GM21717 (cell line): ENCODE results near the gene SPRING1.
"Not testable (repeated sequence)": the region's sequence is repeated elsewhere in the genome, so short reads cannot be mapped to it uniquely, and the experiment has no call there.

ENCODE experiments used
- ATAC-seq: cut with Tn5 transposase; IDR thresholded peaks from one replicate; pipeline ENCODE4 v1.9.1; 2021; ENCODE audit warnings: mild to moderate bottlenecking, moderate library complexity; ENCODE audit not compliant: unreplicated experiment

SPRING1 gene, protein sequence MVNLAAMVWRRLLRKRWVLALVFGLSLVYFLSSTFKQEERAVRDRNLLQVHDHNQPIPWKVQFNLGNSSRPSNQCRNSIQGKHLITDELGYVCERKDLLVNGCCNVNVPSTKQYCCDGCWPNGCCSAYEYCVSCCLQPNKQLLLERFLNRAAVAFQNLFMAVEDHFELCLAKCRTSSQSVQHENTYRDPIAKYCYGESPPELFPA

DNA sequence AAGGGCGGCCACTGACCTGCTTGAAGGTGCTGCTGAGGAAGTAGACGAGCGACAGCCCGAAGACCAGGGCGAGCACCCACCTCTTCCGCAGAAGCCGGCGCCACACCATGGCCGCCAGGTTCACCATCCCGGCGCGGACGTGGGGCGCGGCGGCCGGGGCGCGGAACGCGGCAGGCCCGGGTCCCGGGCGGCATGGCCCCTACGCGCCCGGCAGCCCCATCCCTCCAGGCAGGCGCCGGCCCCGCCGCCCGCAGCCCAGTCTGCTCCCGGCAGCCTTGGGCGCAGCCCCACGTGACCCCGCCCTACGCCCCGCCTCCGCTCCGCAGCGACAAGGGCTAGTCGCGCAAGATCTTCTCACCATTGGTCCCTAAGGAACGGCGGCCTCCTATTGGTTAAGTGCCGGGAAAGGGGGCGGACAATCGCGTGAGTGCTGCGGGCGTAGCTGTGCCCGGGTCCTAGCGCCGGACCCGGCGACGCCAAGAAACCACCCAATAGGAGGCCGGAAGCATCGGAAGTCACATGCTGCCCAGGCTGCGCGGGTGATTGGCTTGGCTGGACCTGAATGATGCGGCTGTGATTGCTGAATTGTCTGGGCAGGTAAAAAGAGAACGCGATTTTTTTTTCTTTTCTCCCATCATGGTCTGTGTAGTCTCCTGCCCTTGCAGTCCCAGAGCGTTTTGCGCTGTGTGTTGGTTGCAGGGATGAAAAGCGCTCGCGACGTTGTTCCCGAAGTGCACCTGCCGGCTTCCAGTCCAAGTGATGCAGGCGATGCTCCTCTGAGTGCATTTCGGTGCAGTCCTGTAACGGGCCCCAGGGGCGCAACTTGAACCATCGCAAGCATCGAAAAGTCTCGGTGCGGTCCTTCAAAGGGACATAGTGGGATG is at the start of gene SPRING1, which contains the start of gene RNFT2:
TSS of gene SPRING1 (minus strand) at position 296 of the 884 bp plus-strand sequence. CDS start at position 127, 169 bp downstream.
TSS of gene RNFT2 (plus strand) at position 542 of the 884 bp plus-strand sequence. CDS start 2,183 bp downstream, outside the sequence.
- ATAC-seq, result peak; percentile 96

GRCh38 chr12:116784238-116784612 is 46.4 kb upstream of the SPRING1 start:
- no peak for ATAC-seq

- no peak for ATAC-seq
Measured at GRCh38 chr12:116783525-116784237, 45.8 kb upstream of the SPRING1 start.

- ATAC-seq, result no peak
Measured at GRCh38 chr12:116780942-116781341, 43.1 kb upstream of the SPRING1 start.

GRCh38 chr12:116779597-116779996 is 41.7 kb upstream of the SPRING1 start:
- no peak for ATAC-seq

DNA sequence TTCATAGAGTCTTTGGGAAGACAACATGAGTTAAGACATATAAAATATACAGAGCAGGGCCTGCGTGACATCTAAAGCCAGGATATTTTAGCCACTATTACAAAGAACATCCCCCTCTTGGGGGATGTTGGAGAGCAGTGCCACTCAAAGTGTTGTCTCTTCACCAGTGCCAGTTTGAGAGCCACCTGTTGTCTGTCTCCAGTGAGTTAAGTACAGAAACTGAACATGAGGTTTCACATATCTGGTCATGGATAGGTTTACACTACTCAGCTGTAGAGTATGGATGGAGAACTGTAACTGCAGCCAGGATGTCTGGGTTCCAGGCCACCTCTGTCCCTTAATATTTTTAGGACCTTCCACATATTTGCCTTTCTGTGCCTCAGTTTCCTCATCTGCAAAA is 39.4 kb upstream of the SPRING1 start:
- no peak for ATAC-seq

GRCh38 chr12:116774020-116774419 is 36.2 kb upstream of the SPRING1 start:
- ATAC-seq, result no peak

- no peak for ATAC-seq
Measured at GRCh38 chr12:116773276-116773731, 35.4 kb upstream of the SPRING1 start.

- ATAC-seq, result no peak
Measured at GRCh38 chr12:116771651-116772050, 33.8 kb upstream of the SPRING1 start.

DNA sequence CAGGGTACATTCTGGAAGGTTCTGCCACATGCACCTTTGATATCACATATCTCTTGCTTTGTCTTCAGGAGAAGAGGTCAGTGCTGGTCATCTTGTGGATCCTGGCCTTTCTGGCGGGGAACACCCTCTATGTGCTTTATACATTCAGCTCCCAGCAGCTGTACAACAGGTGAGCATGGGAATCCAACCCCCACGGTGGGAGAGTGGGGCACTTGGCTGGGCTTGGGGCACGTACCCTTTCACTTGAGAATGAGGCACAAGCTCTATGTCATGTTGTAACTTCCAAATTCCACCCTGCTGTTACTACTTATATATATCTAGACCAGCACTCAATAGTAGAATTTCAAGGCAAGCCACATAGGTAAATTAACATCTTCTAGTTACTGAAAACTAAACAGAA is 28.9 kb upstream of the SPRING1 start:
- ATAC-seq, result no peak

- ATAC-seq, result no peak
Measured at GRCh38 chr12:116766285-116766684, 28.4 kb upstream of the SPRING1 start.

DNA sequence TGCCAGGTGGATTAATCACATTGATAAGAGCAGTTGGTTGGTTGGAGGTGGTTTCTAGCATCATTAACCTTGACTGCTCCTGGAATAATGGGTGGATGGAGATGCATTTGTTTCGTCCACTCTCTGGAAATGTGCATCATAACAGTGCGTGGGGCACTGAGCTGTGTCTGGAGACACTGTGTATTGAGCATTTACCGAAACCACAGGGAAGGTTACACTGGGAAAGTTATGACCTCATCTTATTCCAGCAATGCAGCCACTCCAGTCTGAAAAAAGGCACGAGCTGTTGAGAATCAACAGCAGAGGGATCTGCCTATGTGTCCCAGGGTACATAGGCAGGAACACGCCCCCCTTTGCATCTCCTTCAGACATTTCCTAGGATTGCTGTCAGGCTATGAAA is 27.4 kb upstream of the SPRING1 start:
- no peak for ATAC-seq

- no peak for ATAC-seq
Measured at GRCh38 chr12:116761499-116761898, 23.6 kb upstream of the SPRING1 start.

- ATAC-seq, result no peak
Measured at GRCh38 chr12:116760622-116761020, 22.8 kb upstream of the SPRING1 start.

- ATAC-seq, result no peak
Measured at GRCh38 chr12:116759783-116760621, 22.1 kb upstream of the SPRING1 start.

GRCh38 chr12:116754783-116755182 is 16.9 kb upstream of the SPRING1 start:
- not testable (repeated sequence) for ATAC-seq

DNA sequence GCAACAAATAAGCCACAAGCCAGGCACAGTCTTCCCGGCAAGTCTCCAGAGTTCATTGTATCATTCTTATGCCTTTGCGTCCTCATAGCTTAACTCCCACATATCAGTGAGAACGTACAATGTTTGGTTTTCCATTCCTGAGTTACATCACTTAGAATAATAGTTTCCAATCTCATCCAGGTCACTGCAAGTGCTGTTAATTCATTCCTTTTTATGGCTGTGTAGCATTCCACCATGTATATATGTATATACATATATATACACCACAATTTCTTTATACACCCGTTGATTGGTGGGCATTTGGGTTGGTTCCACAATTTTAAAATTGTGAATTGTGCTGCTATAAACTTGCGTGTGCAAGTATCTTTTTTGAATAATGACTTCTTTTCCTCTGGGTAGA is 16.2 kb upstream of the SPRING1 start:
- ATAC-seq, result not testable (repeated sequence)

- no peak for ATAC-seq
Measured at GRCh38 chr12:116750298-116750697, 12.4 kb upstream of the SPRING1 start.

- ATAC-seq, result no peak
Measured at GRCh38 chr12:116749884-116750283, 12.0 kb upstream of the SPRING1 start.

DNA sequence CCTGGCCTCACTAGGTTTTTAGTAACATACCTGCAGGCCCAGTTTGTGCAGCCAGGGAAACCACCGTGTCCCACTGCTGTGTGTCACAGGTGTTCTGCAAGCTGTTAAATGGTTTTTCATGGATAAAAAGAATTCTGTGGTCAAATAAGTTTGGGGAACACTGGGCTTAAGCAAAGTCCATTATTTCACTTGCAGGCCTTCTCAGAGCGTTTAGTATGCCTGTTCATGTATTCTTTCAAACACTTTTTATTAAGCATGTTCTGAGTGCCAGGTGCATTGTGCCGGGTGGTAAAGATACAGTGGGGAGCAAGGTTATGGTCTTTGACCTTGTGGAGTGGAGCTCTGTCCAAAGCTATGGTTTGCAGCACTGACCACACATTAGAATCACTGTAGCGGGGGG is 7.7 kb upstream of the SPRING1 start:
- ATAC-seq, result no peak
